GM12878 (cell line): ENCODE results near the gene RPS6KL1. TPM values are rescaled to one million over a fixed set of nuclear protein-coding genes. Genes with fewer than 3 reads are reported as not detected.

Experiments used
- ATAC-seq: fragments of 200-7000 bp; cut with Tn5 transposase; 3 replicates; pipeline ENCODE4 v1.9.1; 2020; ENCODE audit warnings: mild to moderate bottlenecking, moderate library complexity
- BruUV-seq: library from RNA; stranded (reverse); fragments of 400-500 nt; replicated peaks from 2 replicates; lab custom pipeline; 2021; lab: Mats Ljungman, UMichigan
- CTCF ChIA-PET: fragments of 300-600 bp; sonication (Branson Sonifier 250); formaldehyde crosslinking; extraction: SDS; loops from one replicate; lab custom pipeline; 2021; ENCODE audit warnings: inconsistent platforms; lab: Yijun Ruan, JAX
- POLR2A ChIA-PET: fragments of 350-600 bp; formaldehyde crosslinking; extraction: SDS; loops from one replicate; lab custom pipeline; 2021; ENCODE audit warnings: inconsistent platforms; lab: Charles Lee
- RAD21 ChIA-PET: fragments of 300-600 bp; sonication (Branson Sonifier 250); formaldehyde crosslinking; loops from one replicate; lab custom pipeline; 2023; ENCODE audit warnings: antibody characterized with exemption; ENCODE audit not compliant: unreplicated experiment; lab: Charles Lee
- SMC1A ChIA-PET: fragments of 300-600 bp; sonication (Branson Sonifier 250); formaldehyde crosslinking; loops from one replicate; lab custom pipeline; 2023; ENCODE audit not compliant: unreplicated experiment, uncharacterized antibody; lab: Charles Lee
- DNase-seq: peaks from one replicate; pipeline ENCODE4 v3.0.0-alpha.2; 2011; ENCODE audit warnings: low read depth, low spot score
- FAIRE-seq: peaks from 3 replicates; lab custom pipeline; 2011; peaks lifted over from hg19 to GRCh38; lab: Jason Lieb, UNC
- H2AFZ ChIP-seq: 2 replicates; pipeline ENCODE4 v1.6.0; 2011; ENCODE audit warnings: low read depth, low read length, control low read depth; ENCODE audit not compliant: control insufficient read depth
- H3K27ac ChIP-seq: 2 replicates; pipeline ENCODE4 v1.5.1; 2011; ENCODE audit warnings: control low read depth; ENCODE audit not compliant: control insufficient read depth, insufficient read depth
- H3K27me3 ChIP-seq, 2 experiments: replicated peaks in 1 of 2; 2 replicates each; pipeline versions ENCODE4 v1.6.0 to v1.6.1; 2011; ENCODE audit warnings: low read length in 1 of 2; ENCODE audit not compliant: control insufficient read depth in 2 of 2, insufficient read depth in 2 of 2
- H3K36me3 ChIP-seq, 2 experiments: 2 replicates each; pipeline ENCODE4 v1.5.1; 2011; ENCODE audit warnings: low read length in 1 of 2; ENCODE audit not compliant: control insufficient read depth in 2 of 2, insufficient read depth in 2 of 2
- H3K4me1 ChIP-seq: 2 replicates; pipeline ENCODE4 v1.6.1; 2011; ENCODE audit warnings: mild to moderate bottlenecking, low read length, moderate library complexity, mixed read lengths; ENCODE audit not compliant: control insufficient read depth, insufficient read depth
- H3K4me2 ChIP-seq: 2 replicates; pipeline ENCODE4 v1.6.0; 2011; ENCODE audit warnings: control low read depth; ENCODE audit not compliant: control insufficient read depth, insufficient read depth
- H3K4me3 ChIP-seq: fragments of 200-600 bp; sonication (generic); 2 replicates; pipeline ENCODE4 v1.5.1; 2016
- H3K79me2 ChIP-seq: 2 replicates; pipeline ENCODE4 v1.6.0; 2011; ENCODE audit warnings: low read length; ENCODE audit not compliant: control insufficient read depth, insufficient read depth
- H3K9ac ChIP-seq: 2 replicates; pipeline ENCODE4 v1.8.0; 2011; ENCODE audit warnings: low read length, control low read depth, mixed read lengths; ENCODE audit not compliant: control insufficient read depth, insufficient read depth
- H3K9me3 ChIP-seq: replicated peaks from 3 replicates; pipeline ENCODE4 v1.5.1; 2011; ENCODE audit warnings: mild to moderate bottlenecking, low read length; ENCODE audit not compliant: control insufficient read depth, insufficient read depth
- H4K20me1 ChIP-seq: 2 replicates; pipeline ENCODE4 v1.6.0; 2011; ENCODE audit not compliant: control insufficient read depth, insufficient read depth
- BHLHE40 ChIP-seq, 2 experiments: fragments of 450-650 bp in 1 of 2; IDR thresholded peaks; 2 replicates each; pipeline ENCODE4 v1.6.1; 2011 to 2017; ENCODE audit warnings: low read depth in 2 of 2, borderline replicate concordance in 1 of 2, improper control_type of control experiment in 1 of 2, low read length in 1 of 2, mild to moderate bottlenecking in 1 of 2
- CBX5 ChIP-seq: sonication (generic); IDR thresholded peaks from 2 replicates; pipeline ENCODE4 v1.6.1; 2016; ENCODE audit warnings: low read depth, moderate library complexity, mild to moderate bottlenecking, inconsistent platforms
- FOXM1 ChIP-seq: IDR thresholded peaks from 2 replicates; pipeline ENCODE4 v1.6.1; 2012; ENCODE audit warnings: low read depth, mild to moderate bottlenecking, inconsistent platforms, low read length, moderate library complexity
- NR2C2 ChIP-seq: IDR thresholded peaks from 2 replicates; pipeline ENCODE4 v1.6.1; 2011; ENCODE audit warnings: borderline replicate concordance, low read depth; ENCODE audit not compliant: control insufficient read depth, insufficient read length
- NRF1 ChIP-seq: conservative IDR thresholded peaks from 2 replicates; pipeline ENCODE4 v1.6.1; 2011; ENCODE audit warnings: mild to moderate bottlenecking, low read depth, low read length, improper control_type of control experiment
- POU2F2 ChIP-seq: IDR thresholded peaks from 3 replicates; pipeline ENCODE4 v1.6.1; 2011; ENCODE audit warnings: low read depth, mild to moderate bottlenecking, low read length, borderline replicate concordance
- TARDBP ChIP-seq: IDR thresholded peaks from 2 replicates; pipeline ENCODE4 v1.6.1; 2016; ENCODE audit warnings: borderline replicate concordance
- ZSCAN29 ChIP-seq: fragments of 450-650 bp; IDR thresholded peaks from 2 replicates; pipeline ENCODE4 v1.6.1; 2017; ENCODE audit warnings: mild to moderate bottlenecking, moderate library complexity
- WGBS: methylation state at CpG from one replicate; pipeline ENCODE4 v1.1.6; 2016; ENCODE audit warnings: low lambda C conversion rate; ENCODE audit not compliant: insufficient replicate concordance, insufficient coverage; ENCODE audit errors: missing lambda C conversion rate; 5-methylcytosine and 5-hydroxymethylcytosine counted together
- in situ Hi-C: fragments of 300-500 bp; cut with MboI; formaldehyde crosslinking; loops from 9 replicates; pipeline ENCODE4 v1.14.3; 2018; ENCODE audit warnings: mixed read lengths
- intact Hi-C: fragments of 100-400 bp; cut with micrococcal nuclease; formaldehyde crosslinking; loops from one replicate; pipeline ENCODE4 v1.14.2; 2022; ENCODE audit not compliant: unreplicated experiment
- polyA plus RNA-seq, 11 experiments: library from polyadenylated mRNA; depleted of rRNA in 4 of 11; unstranded in 6 of 11; stranded (reverse) in 5 of 11; fragments of >200 nt; fragmentation: Nextera tagmentation in 4 of 11; fragmentation: Illumina TruSeq in 1 of 11; extraction: Ambion mirVana in 4 of 11; extraction: Trizol in 1 of 11; gene quantifications; 1 replicate in 1 of 11; 2 replicates in 10 of 11; pipeline versions ENCODE4 v1.2.1 to v1.2.3, GENCODE V29; 2011 to 2016; ENCODE audit warnings: inconsistent platforms in 2 of 11, missing spikeins in 2 of 11, low read depth in 1 of 11
- total RNA-seq, 4 experiments: library from RNA; depleted of rRNA in 3 of 4; stranded (reverse); fragments of >200 nt in 3 of 4; fragmentation: Illumina TruSeq in 1 of 4; extraction: Trizol in 1 of 4; gene quantifications; 2 replicates each; pipeline versions ENCODE4 v1.2.1 to v1.2.3, GENCODE V29; 2013 to 2021
- TF ChIP-seq, protein P1 (sequence below): IDR thresholded peaks from 2 replicates; pipeline ENCODE4 v1.6.1; 2011; ENCODE audit warnings: borderline replicate concordance, low read depth, mild to moderate bottlenecking, moderate library complexity, mixed read lengths, low read length; ENCODE audit not compliant: insufficient read depth; ENCODE audit errors: extremely low read length
- TF ChIP-seq, protein P2 (sequence below): IDR thresholded peaks from 2 replicates; pipeline ENCODE4 v1.6.1; 2011; ENCODE audit warnings: low read depth, mild to moderate bottlenecking, low read length, moderate library complexity, borderline replicate concordance; ENCODE audit errors: extremely low read depth

Gene RPS6KL1
- total and polyA plus RNA-seq, 10 of the 15 experiments (the other 5 are each of a cell fraction or from before 2014, with no cell fraction given), result 0.04 to 4.2 (median 2.0) TPM

DNA sequence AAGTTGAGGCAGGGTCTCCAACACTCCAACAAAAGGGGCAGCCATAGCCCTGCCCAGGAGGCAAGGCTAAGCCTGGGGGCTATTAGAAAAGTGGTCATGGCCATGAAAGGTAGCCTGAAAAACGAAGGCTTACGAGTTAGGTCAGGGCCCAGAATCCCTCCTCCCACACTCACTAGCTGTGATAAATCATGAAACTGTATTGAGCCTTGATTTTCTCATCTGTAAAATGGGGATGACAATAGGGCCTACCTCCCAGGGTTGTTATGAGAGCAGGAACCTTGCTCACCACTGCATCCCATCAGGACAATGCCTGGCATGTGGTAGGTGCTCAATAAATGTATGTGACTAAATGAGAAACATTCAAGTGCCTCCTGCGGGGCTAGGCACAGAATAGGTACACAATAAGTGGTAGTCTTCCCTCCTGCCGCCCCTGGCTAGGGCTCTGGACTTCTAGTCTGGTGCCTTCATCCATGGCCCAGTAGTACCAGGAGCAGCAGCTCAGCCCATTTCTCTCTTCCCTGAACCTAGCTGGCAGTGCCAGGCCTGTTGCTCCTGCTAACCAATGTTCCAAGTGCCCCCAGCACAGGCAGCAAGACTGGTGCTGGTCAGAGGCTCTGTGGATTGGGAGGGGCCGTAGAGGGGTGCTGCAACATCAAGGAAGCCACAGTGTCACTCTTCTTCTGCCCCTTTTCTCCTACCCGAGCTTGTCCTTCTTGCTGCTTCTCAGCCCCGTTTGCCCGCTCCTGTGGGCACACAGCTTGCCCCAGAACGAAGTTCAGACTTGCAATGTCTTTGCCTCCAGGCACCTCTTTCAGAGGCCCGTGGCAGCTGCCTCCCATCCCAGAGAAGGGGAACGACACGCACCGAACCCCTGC lies 24.5 kb upstream of the RPS6KL1 start:
- Histone ChIP-seq H3K9ac (no peak overlapping the region), H3K4me2 (no peak overlapping the region), H2AFZ (no peak overlapping the region), H4K20me1 (no peaks in the 10 kb centered on the region), H3K27ac (no peak overlapping the region), H3K36me3 (no peaks in the 10 kb centered on the region), H3K9me3 (no peaks in the 10 kb centered on the region), H3K4me3 (no peak overlapping the region), H3K27me3 (no peaks in the 10 kb centered on the region), H3K4me1 (peaks cover 8% of the 10 kb centered on the region), H3K79me2 (no peaks in the 10 kb centered on the region)
- no peak for ATAC-seq
- SMC1A ChIA-PET, result interaction anchor here (0.8 to 6.1 kb wide), 9 partner anchors 15 to 176 kb away, joined by 3 to 32 read pairs (median 3); partner anchors contain the start of gene ACYP1
- 68% methylated on average over 13 of the region's 13 CpGs for WGBS
- POLR2A ChIA-PET, result interaction anchor here (0.8 kb wide), 1 partner anchor 16 kb away, joined by 3 read pairs; no protein-coding TSS in a partner anchor
- no peak for FAIRE-seq
- no TSS peak for BruUV-seq
- no peak for TF ChIP-seq POU2F2
- TF ChIP-seq TARDBP, result no peak
- TF ChIP-seq BHLHE40 (IDR thresholded peaks at IDR 0.05; ENCODE audit: borderline replicate concordance in 1 of 2, low read depth in 2 of 2, low read length in 1 of 2), result no peak
- TF ChIP-seq NRF1, result no peak
- TF ChIP-seq, protein P1, sequence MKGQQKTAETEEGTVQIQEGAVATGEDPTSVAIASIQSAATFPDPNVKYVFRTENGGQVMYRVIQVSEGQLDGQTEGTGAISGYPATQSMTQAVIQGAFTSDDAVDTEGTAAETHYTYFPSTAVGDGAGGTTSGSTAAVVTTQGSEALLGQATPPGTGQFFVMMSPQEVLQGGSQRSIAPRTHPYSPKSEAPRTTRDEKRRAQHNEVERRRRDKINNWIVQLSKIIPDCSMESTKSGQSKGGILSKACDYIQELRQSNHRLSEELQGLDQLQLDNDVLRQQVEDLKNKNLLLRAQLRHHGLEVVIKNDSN, result no peak
- TF ChIP-seq FOXM1, result no peak
- no peak for TF ChIP-seq ZSCAN29
- TF ChIP-seq, protein P2, sequence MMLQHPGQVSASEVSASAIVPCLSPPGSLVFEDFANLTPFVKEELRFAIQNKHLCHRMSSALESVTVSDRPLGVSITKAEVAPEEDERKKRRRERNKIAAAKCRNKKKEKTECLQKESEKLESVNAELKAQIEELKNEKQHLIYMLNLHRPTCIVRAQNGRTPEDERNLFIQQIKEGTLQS, result no peak
- TF ChIP-seq CBX5, result no peak
- TF ChIP-seq NR2C2, result no peak
- TF ChIP-seq, all 136 proteins: peak for 0
- DNase-seq, result no peak
- ChIA-PET RAD21 (interaction anchor here (0.5 to 2.6 kb wide), 6 partner anchors 14 to 141 kb away, joined by 3 to 17 read pairs (median 4); no protein-coding TSS in a partner anchor), CTCF (interaction anchor here (0.6 to 9.1 kb wide), 17 partner anchors 9 to 355 kb away, joined by 3 to 129 read pairs (median 3); partner anchors contain the start of gene EIF2B2)
- intact Hi-C loops, result loop anchor here (10.0 kb wide), 1 partner anchor 357 kb away; no protein-coding TSS in a partner anchor
- in situ Hi-C loops, result no loop called here
